Measurements from ENCODE around the gene C16orf95. TPM values are rescaled to one million over a fixed set of nuclear protein-coding genes. Genes with fewer than 3 reads are reported as not detected.
"Not testable (repeated sequence)": the region's sequence is repeated elsewhere in the genome, so short reads cannot be mapped to it uniquely, and the experiment has no call there.

Gene C16orf95
- total RNA-seq, 1 donor = 4.0 TPM

DNA sequence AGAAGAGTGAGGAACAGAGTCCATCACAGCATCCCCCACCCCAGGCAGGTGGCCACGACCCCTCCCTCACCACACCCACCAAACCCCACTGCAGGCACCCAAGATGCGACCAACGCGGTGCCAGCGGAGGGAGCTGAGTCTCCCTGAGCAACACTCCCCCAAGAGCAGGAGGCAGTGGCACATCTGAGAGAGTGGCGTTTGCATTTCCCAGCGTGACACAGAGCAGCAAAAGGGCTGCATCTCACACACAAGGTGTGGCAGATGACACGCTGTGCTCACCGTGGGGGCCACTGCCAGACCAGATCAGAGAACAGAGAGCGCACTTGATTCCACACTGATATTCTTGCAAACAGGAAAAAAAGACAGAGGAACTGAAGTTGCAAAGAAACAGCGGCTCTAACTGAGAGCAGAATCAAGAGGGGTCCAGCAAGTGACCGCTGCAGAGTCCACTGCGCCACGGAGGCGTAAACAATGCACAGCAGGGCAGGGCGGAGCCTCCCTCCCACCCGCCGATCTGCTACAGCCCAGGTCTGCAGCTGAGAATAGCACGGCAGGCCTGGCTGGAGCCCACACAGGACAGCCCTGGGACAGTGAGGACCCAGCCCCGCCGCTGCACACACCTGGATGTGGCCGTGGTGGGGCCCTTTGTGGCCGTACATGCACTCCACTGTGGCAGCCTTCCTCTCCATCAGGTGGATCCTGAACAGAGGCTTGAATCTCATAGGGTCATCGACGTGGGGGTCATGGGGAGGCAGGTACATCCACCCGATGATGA is 26.0 kb upstream of the C16orf95 start:
- Histone ChIP-seq H3K27me3 (ENCODE audit: insufficient read depth, low read length) (no peaks in the 10 kb centered on the region), H3K79me2 (ENCODE audit: insufficient read depth, low read length) (peaks cover 16% of the 10 kb centered on the region), H3K27ac (ENCODE audit: low read depth, low read length) (no peak overlapping the region), H3K36me3 (ENCODE audit: insufficient read depth, low read length) (peaks cover 23% of the 10 kb centered on the region), H3K4me2 (ENCODE audit: insufficient read depth, low read length) (no peak overlapping the region), H3K9me3 (ENCODE audit: low read depth, low read length) (no peaks in the 10 kb centered on the region), H2AFZ (ENCODE audit: low read length) (no peak overlapping the region), H4K20me1 (ENCODE audit: insufficient read depth, low read length) (peaks cover 9% of the 10 kb centered on the region), H3K4me1 (ENCODE audit: insufficient read depth, low read length) (no peaks in the 10 kb centered on the region), H3K4me3 (ENCODE audit: insufficient read depth, low read length) (no peak overlapping the region)
- no peak for DNase-seq (ENCODE audit: insufficient read length, low spot score, missing footprints)
- TF ChIP-seq CTCF (IDR thresholded peaks at IDR 0.05; ENCODE audit: extremely low read depth, low read depth, low read length) = no peak

DNA sequence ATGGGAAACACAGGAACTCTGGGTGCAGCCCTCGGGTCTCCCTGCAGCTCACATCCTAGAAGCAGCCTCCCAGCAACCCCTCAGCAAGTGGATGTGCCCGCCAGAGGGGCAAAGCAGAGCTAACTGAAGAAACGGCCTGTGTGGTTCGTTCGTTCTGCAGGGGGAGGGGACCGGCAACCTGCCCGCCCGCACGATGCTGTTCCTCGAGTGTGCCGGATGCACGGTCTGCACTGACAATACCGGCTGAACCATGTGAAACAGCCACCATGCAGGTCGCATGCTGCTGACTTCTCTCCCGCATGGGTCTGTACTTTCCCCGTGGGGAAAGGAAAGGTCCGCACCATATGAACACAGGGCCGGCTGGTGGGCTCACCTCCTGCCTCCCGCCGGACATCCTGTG is 25.3 kb upstream of the C16orf95 start:
- H3K9me3 ChIP-seq (ENCODE audit: low read depth, low read length) = no peaks in the 10 kb centered on the region
- peaks cover 6% of the 10 kb centered on the region for H4K20me1 ChIP-seq (ENCODE audit: insufficient read depth, low read length)
- TF ChIP-seq CTCF (IDR thresholded peaks at IDR 0.05; ENCODE audit: extremely low read depth, low read depth, low read length) = no peak
- no peak overlapping the region for H3K27ac ChIP-seq (ENCODE audit: low read depth, low read length)
- no peaks in the 10 kb centered on the region for H3K27me3 ChIP-seq (ENCODE audit: insufficient read depth, low read length)
- H2AFZ ChIP-seq (ENCODE audit: low read length) = no peak overlapping the region
- H3K36me3 ChIP-seq (ENCODE audit: insufficient read depth, low read length) = peaks cover 26% of the 10 kb centered on the region
- DNase-seq (ENCODE audit: insufficient read length, low spot score, missing footprints) = no peak
- H3K79me2 ChIP-seq (ENCODE audit: insufficient read depth, low read length) = peaks cover 9% of the 10 kb centered on the region
- no peak overlapping the region for H3K4me2 ChIP-seq (ENCODE audit: insufficient read depth, low read length)
- no peak overlapping the region for H3K4me3 ChIP-seq (ENCODE audit: insufficient read depth, low read length)
- H3K4me1 ChIP-seq (ENCODE audit: insufficient read depth, low read length) = no peaks in the 10 kb centered on the region

- Histone ChIP-seq H3K4me1 (ENCODE audit: insufficient read depth, low read length) (no peaks in the 10 kb centered on the region), H3K9me3 (ENCODE audit: low read depth, low read length) (no peaks in the 10 kb centered on the region), H3K36me3 (ENCODE audit: insufficient read depth, low read length) (peaks cover 28% of the 10 kb centered on the region), H3K27me3 (ENCODE audit: insufficient read depth, low read length) (no peaks in the 10 kb centered on the region), H3K79me2 (ENCODE audit: insufficient read depth, low read length) (peaks cover 12% of the 10 kb centered on the region), H4K20me1 (ENCODE audit: insufficient read depth, low read length) (no peaks in the 10 kb centered on the region), H3K27ac (ENCODE audit: low read depth, low read length) (no peak overlapping the region), H2AFZ (ENCODE audit: low read length) (no peak overlapping the region), H3K4me3 (ENCODE audit: insufficient read depth, low read length) (no peak overlapping the region), H3K4me2 (ENCODE audit: insufficient read depth, low read length) (no peak overlapping the region)
- no peak for TF ChIP-seq CTCF (IDR thresholded peaks at IDR 0.05; ENCODE audit: extremely low read depth, low read depth, low read length)
- DNase-seq (ENCODE audit: insufficient read length, low spot score, missing footprints) = no peak
These were observed 23.0 kb upstream of the C16orf95 start for GRCh38 chr16:87340198-87340597.

GRCh38 chr16:87339724-87340105 is 22.5 kb upstream of the C16orf95 start:
- not testable (repeated sequence) for H3K27me3 ChIP-seq (ENCODE audit: insufficient read depth, low read length); H4K20me1 ChIP-seq (ENCODE audit: insufficient read depth, low read length); H3K4me2 ChIP-seq (ENCODE audit: insufficient read depth, low read length); H3K9me3 ChIP-seq (ENCODE audit: low read depth, low read length); DNase-seq (ENCODE audit: insufficient read length, low spot score, missing footprints); H3K27ac ChIP-seq (ENCODE audit: low read depth, low read length); H2AFZ ChIP-seq (ENCODE audit: low read length); H3K4me1 ChIP-seq (ENCODE audit: insufficient read depth, low read length); H3K4me3 ChIP-seq (ENCODE audit: insufficient read depth, low read length)
- peaks cover 12% of the 10 kb centered on the region for H3K79me2 ChIP-seq (ENCODE audit: insufficient read depth, low read length)
- H3K36me3 ChIP-seq (ENCODE audit: insufficient read depth, low read length) = peaks cover 33% of the 10 kb centered on the region

Measured in osteoblast (primary cell).